Dedifferentiated amniotic fluid mesenchymal stem cell (primary cell): ENCODE results near the gene SMARCC2.
"Not testable (repeated sequence)": the region's sequence is repeated elsewhere in the genome, so short reads cannot be mapped to it uniquely, and the experiment has no call there.

Experiments used
- DNase-seq: peaks from one replicate; pipeline ENCODE4 v3.0.0-alpha.2; 2016; ENCODE audit errors: extremely low spot score

The SMARCC2 gene

DNA sequence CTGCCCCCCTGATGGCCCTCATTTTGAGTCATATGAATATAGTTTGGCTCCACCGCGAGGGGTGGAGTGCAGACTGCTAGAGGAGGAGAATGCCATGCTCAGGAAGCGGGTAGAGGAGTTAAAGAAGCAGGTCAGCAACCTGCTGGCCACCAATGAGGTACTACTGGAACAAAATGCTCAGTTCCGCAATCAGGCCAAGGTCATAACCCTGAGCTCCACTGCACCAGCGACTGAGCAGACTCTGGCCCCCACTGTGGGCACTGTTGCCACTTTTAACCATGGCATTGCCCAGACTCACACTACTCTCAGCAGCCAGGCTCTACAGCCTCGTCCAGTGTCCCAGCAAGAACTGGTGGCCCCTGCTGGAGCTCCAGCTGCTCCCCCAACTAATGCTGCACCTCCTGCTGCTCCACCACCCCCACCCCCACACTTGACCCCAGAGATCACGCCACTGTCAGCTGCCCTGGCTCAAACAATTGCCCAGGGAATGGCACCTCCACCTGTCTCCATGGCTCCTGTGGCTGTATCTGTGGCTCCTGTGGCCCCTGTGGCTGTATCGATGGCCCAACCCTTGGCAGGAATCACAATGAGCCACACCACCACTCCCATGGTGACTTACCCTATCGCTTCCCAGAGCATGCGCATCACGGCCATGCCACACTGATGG, 67.9 kb downstream of the SMARCC2 start:
- no peak for DNase-seq

DNA sequence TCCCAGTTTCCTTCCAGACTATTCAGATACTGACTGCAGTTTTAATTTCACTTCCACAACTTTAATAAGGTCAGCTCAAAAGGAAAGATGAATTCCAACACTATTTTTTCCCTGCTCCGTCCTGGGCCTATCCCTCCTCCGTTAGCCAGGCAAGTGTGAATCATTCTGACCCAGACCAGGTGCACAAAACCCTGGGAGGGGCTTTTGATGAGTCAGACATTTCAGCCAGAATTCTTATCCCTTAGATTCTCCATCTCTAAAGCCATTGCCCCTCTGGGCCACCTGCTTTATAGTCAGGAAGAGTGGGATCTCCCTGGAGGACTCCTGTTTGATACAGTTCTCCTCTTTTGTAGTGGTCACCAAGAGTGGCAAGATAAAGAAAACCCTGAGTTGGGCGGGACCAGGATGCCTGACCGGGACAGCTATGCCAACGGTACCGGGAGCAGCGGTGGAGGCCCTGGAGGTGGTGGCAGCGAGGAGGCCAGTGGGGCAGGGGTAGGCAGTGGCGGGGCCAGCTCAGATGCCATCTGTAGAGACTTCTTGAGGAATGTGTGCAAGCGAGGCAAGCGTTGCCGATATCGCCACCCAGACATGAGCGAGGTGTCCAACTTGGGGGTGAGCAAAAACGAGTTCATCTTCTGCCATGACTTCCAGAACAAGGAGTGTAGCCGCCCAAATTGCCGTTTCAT, 69.0 kb downstream of the SMARCC2 start:
- DNase-seq = no peak

DNA sequence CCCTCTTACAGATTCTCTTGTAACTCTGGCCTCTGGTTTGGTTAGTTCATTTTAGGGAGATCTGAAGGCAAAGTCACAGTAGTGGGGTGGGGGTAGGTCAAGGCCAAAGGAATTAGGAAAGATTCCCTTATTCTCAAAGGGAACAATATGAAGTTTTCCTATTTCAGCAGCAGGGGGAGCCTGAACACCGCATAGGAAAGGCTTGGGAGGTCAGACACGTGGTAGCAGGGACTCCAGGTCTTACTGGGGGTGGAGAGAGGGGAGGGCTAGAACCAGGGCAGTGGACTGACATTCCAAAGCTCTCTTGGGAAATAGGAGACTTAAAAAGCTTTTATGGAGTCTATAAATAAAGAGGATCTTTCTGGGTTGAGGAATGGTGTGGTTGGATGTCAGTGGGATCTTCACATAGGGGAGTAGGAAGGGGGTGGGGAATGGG, 69.9 kb downstream of the SMARCC2 start:
- DNase-seq = peak; percentile 92

DNA sequence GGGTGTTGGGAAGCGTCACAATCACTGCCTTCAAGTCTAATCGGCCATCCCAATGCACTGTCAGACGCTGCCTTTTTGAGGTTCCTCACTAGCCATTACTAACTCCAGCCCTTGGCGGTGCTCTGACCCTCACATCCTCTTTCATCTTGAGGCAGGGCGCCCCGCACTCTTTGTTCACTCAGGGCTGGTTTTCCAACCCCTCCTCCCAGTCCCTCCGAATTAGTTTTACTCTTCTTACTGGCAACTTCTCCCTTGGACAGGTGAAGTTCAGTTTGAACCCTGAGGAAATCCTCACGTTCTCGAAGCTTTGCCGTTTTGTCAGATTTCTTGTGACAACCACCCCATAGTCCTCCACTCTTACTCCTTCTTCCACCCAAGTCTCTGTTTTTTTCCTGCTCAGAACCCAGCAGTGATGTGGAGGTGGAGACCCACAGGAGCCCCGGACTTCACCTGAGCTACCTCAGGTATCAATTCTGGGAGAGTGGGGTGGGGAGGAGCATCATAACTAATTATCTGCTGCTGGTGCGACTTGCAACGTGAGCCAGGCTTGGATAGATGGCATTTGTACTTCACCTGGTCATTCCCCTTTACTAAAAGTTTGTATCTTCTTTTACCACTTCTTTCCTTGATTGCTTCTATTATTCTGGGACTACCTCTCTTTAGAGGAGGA, 70.5 kb downstream of the SMARCC2 start:
- no peak for DNase-seq

DNA sequence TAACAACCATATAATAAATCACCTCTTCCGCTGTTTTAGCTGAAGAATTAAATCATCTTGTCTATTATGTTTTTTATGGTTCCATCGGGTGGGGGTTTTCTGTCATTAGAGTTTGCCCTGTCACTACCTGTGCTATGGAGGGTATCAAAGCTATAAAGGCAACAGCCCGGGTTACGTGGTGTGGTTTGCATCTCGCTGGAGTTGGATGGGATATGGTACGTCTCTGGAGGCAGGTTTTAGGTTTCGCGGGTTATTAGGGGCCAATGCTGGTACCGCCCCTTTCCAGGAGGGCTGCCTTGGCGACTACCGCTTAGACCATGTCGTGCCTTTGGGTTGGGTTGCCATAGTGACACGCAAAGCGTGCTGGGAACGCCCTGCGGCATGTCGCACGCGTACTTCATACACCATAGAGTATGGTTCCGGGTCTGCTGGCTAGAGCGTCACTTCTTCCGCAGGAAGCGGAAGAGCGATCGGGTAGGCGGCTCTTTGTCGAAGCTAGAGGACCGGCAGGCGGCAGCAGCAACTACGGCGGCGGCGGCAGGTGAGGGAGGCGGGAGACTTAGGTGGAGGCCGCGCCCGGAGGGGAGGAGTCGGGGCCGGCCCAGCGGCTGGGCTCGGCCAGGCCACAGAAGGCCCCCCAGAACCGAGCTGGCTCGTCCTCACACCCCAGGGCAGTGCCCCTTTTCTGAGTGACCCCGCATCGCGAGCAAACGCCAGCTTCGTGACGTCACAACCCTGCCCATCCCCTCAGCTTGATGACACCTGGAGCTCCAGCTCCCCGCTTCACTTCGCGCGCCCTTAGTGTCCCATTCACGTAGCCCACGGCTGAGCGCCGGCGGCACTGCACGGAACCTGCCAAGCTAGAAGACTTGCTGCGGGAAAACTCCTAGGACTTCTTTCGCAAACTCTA, 71.2 kb downstream of the SMARCC2 start, which contains the start of gene ZC3H10:
ZC3H10 (plus strand) TSS at position 489 of the 910 bp plus-strand sequence. CDS start 2,297 bp downstream, outside the sequence.
- peak; percentile 99 for DNase-seq

DNA sequence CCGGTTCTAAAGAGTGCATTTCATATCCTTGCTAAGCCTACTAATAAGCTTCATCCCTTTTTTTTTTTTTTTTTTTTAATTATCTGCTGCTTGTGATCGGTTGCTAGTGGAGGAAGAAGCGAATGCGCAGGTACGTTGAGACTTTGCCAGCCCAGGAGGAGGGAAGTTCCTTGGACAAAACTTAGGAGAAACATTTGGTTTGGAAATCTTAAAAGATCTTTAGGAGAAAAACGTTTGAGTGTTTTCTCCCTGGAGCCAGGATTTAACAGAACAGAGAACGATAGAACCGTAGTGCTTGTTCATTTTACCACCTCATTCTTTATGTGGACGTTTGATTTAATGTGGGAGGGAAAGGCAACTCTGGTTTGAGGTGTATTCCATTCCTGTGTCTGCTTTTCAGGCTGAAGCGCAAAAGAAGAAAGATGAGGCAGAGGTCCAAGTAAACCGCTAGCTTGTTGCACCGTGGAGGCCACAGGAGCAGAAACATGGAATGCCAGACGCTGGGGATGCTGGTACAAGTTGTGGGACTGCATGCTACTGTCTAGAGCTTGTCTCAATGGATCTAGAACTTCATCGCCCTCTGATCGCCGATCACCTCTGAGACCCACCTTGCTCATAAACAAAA, 72.1 kb downstream of the SMARCC2 start:
- DNase-seq = not testable (repeated sequence)

DNA sequence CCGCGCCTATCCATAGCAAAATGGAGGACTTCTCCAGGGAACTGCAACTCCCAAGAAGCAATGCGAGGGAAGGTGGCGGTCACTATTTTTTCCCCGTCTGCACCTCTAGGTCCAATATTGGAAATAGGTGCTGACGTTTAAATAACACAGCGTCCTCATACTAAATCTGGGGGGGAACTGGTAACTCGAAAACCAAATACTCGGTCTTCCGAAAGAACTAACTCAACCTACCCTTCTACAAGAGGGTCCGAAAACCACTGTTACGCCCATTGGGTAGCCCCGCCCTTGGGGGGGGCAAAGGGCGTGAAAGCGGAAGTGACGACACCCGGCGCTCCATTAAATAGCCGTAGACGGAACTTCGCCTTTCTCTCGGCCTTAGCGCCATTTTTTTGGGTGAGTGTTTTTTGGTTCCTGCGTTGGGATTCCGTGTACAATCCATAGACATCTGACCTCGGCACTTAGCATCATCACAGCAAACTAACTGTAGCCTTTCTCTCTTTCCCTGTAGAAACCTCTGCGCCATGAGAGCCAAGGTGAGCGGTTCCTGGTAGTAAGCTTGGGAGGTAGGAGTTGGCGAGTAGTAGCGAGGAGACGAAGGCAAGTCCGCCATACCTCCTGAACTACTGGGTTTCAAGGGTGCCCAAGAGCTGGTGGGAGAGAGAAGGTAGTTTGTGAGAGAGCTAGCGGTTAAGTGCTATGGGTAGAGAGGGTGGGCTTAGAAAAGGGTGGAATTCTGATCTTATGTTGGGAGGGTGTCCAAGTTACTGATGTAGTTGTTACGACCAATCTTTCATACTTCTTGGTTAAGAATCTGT, 72.8 kb downstream of the SMARCC2 start, which contains the start of gene RPL41:
RPL41 (plus strand) TSS at position 367 of the 815 bp plus-strand sequence.
- peak; percentile 94 for DNase-seq

DNA sequence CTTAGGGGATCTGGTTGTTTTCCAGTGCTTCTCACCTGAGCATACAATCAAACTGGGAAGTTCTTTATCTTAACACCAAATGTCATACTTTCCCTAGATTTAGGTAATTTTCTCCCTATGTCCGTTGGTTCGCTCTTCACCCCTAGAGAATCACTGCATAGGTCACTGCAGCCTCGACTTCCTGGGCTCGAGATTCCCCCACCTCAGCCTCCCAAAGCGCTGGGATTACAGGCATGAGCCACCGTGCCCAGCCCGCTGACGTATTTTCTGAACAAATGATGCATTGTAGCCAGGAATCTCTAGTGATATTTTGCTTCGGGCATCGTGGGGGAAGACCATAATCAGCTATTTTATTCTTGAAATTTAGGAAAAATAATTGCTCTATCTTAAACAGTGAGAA, 74.0 kb downstream of the SMARCC2 start:
- DNase-seq = no peak

DNA sequence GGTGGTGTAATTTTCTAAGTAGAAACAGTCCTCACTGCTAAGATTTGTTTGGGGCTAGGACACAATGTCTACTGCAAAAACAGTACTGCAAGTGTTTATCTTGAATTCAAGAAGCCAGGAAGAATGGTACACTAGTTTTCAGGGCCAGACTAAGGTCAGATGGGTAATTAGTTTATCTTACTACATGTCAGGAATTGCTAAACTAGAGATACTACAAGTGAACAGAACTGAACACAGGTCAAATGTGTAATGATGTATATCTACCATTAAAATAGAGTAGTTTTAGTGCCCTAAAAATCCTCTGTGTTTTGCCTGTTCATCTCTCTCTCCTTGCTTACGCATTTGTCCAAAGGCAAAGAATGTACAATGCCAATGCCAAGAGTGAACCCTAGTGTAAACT, 75.2 kb downstream of the SMARCC2 start:
- no peak for DNase-seq
